Hematopoietic multipotent progenitor cell treated with erythropoietin and hydrocortisone succinate and interleukin-3 and kit ligand, for 8 days (in vitro differentiated cells): ENCODE results near the gene TOLLIP.
"Not testable (repeated sequence)": the region's sequence is repeated elsewhere in the genome, so short reads cannot be mapped to it uniquely, and the experiment has no call there.

Source experiments
- DNase-seq: peaks from one replicate; pipeline ENCODE4 v3.0.0-alpha.2; 2015

The TOLLIP gene

DNA sequence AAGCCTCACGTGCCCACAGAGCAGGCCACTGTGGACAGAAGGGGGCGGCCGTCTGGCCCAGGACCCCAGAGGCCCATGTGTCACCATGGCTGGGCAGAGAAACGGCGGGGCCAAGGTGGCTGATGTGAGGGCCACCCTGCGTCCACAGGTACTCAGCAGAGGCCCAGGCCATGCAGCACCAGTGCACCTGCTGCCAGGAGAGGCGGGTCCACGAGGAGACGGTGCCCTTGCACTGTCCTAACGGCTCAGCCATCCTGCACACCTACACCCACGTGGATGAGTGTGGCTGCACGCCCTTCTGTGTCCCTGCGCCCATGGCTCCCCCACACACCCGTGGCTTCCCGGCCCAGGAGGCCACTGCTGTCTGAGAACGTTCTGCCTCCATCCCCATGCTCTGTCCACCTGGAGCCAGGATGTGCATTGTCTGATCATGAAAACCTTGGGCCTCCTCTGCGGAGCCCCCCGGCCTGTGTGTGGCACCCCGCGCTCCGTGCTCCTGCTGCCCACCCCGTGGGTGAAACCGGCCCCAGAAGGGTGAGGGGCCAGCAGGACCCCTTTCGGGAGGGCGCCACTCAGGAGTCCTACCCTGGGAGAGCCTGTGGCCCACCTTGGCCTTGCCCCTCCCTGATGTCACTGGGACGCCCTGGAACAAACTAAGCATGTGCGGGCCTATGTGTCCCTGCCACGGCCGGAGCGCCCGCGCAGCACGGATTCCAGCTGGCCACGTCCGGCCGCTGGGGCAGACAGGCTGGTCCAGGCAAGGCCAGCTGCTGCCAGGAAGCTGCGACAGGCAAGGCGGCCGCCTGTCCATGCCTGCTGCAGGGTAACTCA, 48.0 kb downstream of the TOLLIP start:
- no peak for DNase-seq

DNA sequence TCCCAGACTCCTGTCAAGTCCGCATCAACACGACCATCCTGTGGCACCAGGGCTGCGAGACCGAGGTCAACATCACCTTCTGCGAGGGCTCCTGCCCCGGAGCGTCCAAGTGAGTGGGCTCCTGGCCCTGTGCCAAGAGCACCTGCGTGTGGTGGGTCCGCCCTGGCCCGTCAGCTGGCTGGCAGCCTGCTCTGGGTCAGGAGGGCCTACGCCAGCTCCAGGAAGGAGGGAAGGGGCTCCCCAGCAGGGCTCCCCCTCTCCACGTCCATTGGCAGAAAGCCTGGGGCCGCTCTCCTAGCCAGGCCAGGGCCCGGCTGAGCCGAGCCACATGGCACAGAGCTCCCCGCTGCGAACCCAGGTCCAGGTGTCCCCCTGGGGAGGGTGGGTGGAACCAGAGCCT, 48.8 kb downstream of the TOLLIP start:
- no peak for DNase-seq

DNA sequence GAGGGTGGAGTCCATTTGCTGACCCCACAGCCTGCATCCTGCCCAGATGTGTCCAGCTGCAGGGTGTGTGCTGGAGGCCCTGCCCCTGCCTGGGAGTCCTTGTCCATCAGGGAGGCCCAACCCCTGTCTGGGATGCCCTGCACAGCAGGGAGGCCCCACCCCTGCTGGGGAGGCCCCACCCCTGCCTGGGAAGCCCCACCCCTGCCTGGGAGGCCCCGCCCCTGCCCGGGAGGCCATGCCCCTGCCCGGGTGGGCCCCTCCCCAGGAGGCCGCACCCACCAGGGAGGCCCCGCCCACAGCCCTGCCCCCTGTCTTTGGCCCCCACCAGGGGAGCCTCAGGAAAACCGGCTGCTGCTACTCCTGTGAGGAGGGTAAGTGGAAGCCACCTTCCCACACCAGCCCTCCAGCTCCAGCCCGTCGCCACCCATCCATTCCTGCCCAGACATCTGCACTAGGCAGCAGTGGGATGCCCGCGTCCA, 49.4 kb downstream of the TOLLIP start:
- peak; percentile 45 for DNase-seq

DNA sequence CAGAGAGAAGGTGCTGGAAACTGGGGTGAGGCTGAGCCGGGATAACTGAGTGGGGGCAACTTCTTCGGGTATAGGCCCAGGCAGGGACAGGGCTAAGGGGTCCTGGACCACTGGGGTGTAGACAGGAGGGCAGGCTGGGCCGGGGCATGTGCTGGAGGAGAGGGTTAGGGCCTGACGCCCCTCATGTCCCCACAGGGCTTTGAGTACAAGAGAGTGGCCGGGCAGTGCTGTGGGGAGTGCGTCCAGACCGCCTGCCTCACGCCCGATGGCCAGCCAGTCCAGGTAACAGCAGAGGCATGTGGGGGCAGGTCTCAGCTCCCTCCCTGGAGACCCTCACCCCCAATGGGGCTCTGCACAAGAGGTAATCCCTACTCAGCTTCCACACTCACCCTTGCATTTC, 49.9 kb downstream of the TOLLIP start:
- no peak for DNase-seq

DNA sequence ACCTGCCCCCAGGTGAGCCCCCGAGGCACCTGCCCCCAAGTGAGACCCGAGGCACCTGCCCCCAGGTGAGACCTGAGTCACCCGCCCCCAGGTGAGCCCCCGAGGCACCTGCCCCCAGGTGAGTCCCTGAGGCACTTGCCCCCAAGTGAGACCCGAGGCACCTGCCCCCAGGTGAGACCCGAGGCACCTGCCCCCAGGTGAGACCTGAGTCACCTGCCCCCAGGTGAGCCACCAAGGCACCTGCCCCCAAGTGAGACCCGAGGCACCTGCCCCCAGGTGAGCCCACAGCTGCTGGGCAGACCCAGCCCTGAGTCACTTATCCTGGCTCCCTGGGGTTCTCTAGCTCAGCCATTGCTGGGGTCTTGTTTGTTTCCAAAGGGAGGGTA, 50.4 kb downstream of the TOLLIP start:
- DNase-seq: no peak

DNA sequence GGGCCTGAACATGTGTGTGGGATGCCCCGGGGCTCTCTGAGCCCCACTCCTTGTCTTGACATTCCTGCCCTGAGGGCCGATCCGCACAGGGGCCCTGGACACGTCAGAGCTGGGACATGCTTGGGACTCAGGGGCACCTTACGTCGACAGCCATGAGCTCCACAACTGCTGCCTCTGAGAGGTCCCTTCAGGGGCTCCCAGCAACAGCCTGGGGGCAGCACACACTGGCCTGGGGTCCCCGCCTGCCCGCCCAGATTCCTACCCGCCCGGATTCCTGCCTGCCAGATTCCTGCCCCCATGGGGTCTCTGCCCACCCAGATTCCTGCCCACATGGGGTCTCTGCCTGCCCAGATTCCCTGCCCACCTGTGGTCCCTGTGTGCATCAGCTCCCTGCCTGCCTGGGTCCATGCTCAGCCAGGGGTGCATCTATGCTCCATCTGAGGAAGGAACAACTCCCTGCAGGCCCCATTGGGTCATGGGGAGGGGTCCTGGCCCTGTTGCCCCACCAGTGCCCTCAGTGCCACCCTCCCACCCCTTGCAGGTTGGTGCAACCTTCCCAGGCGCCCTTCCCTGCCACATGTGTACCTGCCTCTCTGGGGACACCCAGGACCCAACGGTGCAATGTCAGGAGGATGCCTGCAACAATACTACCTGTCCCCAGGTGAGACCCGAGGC, 50.9 kb downstream of the TOLLIP start:
- DNase-seq: no peak

DNA sequence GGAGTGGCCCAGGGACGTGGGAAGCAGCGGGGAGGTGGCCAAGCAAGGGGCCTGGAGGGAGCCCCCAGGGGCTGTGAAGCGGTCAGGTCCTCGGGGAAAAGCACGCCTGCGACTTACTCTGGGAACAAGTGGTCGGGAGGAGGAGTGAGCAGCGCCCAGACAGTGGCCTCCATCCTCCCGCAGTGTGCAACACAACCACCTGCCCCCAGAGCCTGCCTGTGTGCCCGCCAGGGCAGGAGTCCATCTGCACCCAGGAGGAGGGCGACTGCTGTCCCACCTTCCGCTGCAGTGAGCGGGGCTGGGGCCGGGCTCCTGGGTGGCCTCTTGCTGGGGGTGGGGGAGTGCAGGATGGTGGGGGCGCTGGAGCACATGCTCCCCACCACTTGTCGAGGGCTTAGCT, 51.5 kb downstream of the TOLLIP start:
- DNase-seq: no peak

DNA sequence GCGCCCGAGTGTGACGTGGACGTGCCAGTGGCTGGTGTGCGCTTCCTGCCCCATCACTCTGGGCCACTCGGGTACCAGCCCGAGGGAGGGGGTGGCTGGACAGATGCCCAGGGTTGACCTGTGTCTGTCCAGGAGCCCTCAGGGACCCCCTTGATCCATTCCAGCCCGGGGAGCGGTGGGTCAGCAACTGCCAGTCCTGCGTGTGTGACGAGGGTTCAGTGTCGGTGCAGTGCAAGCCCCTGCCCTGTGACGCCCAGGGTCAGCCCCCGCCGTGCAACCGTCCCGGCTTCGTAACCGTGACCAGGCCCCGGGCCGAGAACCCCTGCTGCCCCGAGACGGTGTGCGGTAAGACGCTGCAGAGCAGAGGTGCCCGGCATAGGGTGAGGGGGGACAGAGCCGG, 52.1 kb downstream of the TOLLIP start:
- DNase-seq: no peak

DNA sequence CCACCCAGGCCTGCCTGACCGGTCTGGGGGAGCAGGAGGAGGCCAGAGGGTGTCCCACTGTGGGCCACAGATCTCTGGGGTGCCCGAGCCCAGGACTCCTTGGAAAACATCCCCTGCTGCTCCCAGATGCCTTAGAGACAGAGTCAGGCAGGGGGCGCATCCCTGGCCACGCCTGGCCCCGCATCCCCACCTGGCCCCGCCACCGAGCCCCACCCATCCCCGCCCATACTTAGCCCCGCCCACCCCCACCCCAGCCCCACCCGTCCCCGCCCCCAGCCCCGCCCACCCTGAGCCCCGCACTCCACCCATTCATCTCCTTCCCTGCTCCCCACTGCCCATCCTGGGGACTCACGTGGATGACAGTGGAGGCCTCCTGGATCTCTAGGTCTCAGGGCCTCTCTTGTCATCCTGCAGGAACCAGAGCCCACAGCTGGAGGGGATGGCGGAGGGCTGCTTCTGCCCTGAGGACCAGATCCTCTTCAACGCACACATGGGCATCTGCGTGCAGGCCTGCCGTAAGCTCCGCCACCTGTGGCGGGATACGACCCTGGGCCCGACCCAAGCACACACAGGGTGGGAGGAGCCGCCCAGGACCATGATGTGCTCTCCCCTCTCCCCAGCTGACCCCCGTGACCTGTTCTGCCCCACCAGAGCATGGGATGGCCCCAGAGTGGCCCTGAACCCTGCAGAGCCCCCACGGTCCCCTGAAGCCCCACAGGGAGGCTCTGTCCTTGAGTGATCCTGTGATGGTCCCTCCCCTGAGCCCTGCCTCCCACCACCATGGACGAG, 53.0 kb downstream of the TOLLIP start:
- no peak for DNase-seq

DNA sequence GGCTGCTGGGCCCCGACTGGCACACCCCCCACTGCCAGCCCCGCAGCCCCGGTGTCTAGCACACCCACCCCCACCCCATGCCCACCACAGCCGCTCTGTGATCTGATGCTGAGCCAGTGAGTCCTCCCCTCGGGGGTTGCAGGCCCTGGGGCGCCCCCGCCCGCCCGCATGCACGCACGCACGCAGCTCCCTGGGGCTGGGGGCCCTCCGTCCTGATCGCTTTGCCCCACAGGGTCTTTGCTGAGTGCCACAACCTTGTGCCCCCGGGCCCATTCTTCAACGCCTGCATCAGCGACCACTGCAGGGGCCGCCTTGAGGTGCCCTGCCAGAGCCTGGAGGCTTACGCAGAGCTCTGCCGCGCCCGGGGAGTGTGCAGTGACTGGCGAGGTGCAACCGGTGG, 54.3 kb downstream of the TOLLIP start:
- no peak for DNase-seq

DNA sequence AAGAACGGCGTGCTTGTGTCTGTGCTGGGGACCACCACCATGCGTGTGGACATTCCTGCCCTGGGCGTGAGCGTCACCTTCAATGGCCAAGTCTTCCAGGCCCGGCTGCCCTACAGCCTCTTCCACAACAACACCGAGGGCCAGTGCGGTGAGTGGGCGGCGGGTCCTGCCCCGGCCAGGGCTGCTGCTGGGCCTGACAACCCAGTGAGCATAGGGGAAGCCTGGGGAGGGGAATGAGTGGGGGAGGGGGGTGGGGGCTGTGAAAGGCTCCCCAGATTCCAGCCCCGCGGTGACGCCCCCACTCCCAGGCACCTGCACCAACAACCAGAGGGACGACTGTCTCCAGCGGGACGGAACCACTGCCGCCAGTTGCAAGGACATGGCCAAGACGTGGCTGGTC, 54.7 kb downstream of the TOLLIP start:
- DNase-seq: no peak

DNA sequence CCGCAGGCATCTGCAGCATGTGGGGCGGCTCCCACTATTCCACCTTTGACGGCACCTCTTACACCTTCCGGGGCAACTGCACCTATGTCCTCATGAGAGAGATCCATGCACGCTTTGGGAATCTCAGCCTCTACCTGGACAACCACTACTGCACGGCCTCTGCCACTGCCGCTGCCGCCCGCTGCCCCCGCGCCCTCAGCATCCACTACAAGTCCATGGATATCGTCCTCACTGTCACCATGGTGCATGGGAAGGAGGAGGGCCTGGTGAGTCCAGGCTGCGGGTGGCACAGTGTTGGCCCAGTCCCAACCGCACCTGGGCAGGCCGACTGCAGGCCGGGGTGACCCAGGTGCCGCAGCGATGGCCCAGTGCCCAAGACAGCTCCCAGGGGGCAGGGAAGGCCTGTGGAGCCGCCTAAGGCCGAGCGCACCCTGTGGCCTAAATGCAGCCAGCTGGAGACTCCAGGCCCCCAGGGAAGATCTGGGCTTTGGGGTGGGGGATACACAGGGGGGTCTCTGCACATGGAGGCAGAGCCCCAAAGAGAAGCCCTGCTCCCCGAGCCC, 55.3 kb downstream of the TOLLIP start:
- DNase-seq: no peak

DNA sequence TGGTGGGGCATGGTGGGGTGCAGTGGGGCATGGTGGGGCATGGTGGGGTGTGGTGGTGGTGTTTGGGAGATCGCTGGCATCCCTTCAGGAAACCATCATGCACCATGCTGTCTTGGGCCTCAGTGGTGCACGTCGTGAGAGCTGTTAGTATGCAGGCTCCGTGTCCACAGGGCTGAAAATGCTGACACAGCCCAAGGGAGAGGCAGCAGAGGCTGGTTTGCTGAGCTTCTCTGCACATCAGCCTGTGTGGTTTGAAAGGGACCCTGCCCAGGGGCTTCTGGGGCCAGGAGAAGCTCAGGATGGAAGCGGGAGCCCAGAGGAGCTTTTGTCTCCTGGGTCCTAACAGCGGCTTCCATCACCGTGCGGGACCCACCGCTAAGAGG, 56.3 kb downstream of the TOLLIP start:
- no peak for DNase-seq

DNA sequence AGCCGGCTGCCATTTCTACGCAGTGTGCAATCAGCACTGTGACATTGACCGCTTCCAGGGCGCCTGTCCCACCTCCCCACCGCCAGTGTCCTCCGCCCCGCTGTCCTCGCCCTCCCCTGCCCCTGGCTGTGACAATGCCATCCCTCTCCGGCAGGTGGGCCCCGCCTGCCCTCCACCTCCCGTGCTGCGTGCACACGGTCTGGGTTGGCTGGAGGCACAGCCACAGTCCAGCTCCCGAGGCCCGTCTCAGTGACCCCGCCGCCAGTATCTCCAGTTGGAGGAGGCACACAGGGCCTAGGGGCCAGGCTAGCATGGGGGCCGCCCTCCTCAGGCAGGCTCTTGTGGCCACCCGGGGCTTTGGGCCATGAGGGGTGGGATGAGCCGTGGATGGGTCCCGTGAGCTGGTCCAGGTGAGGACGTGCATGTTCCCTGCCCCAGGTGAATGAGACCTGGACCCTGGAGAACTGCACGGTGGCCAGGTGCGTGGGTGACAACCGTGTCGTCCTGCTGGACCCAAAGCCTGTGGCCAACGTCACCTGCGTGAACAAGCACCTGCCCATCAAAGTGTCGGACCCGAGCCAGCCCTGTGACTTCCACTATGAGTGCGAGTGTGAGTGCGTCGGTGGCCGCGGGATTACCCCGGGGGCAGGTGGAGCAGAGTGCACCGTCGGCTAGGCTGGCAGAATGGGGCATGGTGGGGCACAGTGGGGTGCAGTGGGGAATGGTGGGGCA, 56.9 kb downstream of the TOLLIP start:
- DNase-seq: no peak

DNA sequence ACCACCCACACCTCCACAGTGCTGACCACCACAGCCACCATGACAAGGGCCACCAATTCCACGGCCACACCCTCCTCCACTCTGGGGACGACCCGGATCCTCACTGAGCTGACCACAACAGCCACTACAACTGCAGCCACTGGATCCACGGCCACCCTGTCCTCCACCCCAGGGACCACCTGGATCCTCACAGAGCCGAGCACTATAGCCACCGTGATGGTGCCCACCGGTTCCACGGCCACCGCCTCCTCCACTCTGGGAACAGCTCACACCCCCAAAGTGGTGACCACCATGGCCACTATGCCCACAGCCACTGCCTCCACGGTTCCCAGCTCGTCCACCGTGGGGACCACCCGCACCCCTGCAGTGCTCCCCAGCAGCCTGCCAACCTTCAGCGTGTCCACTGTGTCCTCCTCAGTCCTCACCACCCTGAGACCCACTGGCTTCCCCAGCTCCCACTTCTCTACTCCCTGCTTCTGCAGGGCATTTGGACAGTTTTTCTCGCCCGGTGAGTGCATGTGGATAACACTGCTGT, 58.1 kb downstream of the TOLLIP start:
- no peak for DNase-seq

DNA sequence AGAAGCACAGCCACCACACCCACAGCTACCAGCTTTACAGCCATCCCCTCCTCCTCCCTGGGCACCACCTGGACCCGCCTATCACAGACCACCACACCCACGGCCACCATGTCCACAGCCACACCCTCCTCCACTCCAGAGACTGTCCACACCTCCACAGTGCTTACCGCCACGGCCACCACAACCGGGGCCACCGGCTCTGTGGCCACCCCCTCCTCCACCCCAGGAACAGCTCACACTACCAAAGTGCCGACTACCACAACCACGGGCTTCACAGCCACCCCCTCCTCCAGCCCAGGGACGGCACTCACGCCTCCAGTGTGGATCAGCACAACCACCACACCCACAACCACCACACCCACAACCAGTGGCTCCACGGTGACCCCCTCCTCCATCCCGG, 59.0 kb downstream of the TOLLIP start:
- not testable (repeated sequence) for DNase-seq

DNA sequence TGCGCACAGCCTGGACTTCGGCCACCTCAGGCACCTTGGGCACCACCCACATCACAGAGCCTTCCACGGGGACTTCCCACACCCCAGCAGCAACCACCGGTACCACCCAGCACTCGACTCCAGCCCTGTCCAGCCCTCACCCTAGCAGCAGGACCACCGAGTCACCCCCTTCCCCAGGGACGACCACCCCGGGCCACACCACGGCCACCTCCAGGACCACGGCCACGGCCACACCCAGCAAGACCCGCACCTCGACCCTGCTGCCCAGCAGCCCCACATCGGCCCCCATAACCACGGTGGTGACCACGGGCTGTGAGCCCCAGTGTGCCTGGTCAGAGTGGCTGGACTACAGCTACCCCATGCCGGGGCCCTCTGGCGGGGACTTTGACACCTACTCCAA, 60.5 kb downstream of the TOLLIP start:
- DNase-seq: not testable (repeated sequence)

DNA sequence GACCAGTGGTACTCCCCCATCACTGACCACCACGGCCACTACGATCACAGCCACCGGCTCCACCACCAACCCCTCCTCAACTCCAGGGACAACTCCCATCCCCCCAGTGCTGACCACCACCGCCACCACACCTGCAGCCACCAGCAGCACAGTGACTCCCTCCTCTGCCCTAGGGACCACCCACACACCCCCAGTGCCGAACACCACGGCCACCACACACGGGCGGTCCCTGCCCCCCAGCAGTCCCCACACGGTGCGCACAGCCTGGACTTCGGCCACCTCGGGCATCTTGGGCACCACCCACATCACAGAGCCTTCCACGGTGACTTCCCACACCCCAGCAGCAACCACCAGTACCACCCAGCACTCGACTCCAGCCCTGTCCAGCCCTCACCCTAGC, 62.4 kb downstream of the TOLLIP start:
- not testable (repeated sequence) for DNase-seq

DNA sequence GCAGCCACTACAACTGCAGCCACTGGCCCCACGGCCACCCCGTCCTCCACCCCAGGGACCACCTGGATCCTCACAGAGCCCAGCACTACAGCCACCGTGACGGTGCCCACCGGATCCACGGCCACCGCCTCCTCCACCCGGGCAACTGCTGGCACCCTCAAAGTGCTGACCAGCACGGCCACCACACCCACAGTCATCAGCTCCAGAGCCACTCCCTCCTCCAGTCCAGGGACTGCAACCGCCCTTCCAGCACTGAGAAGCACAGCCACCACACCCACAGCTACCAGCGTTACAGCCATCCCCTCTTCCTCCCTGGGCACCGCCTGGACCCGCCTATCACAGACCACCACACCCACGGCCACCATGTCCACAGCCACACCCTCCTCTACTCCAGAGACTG, 63.1 kb downstream of the TOLLIP start:
- not testable (repeated sequence) for DNase-seq

DNA sequence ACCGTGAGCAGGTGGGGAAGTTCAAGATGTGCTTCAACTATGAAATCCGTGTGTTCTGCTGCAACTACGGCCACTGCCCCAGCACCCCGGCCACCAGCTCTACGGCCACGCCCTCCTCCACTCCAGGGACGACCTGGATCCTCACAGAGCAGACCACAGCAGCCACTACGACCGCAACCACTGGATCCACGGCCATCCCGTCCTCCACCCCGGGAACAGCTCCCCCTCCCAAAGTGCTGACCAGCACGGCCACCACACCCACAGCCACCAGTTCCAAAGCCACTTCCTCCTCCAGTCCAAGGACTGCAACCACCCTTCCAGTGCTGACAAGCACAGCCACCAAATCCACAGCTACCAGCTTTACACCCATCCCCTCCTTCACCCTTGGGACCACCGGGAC, 63.7 kb downstream of the TOLLIP start:
- DNase-seq: not testable (repeated sequence)

DNA sequence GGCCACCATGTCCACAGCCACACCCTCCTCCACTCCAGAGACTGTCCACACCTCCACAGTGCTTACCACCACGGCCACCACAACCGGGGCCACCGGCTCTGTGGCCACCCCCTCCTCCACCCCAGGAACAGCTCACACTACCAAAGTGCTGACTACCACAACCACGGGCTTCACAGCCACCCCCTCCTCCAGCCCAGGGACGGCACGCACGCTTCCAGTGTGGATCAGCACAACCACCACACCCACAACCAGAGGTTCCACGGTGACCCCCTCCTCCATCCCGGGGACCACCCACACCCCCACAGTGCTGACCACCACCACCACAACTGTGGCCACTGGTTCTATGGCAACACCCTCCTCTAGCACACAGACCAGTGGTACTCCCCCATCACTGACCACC, 64.9 kb downstream of the TOLLIP start:
- DNase-seq: not testable (repeated sequence)

DNA sequence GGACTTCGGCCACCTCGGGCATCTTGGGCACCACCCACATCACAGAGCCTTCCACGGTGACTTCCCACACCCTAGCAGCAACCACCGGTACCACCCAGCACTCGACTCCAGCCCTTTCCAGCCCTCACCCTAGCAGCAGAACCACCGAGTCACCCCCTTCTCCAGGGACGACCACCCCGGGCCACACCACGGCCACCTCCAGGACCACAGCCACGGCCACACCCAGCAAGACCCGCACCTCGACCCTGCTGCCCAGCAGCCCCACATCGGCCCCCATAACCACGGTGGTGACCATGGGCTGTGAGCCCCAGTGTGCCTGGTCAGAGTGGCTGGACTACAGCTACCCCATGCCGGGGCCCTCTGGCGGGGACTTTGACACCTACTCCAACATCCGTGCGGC, 65.9 kb downstream of the TOLLIP start:
- not testable (repeated sequence) for DNase-seq
